ENCODE results near the gene KCNK2.

The KCNK2 gene

GRCh38 chr1:215076322-215076721 lies 6.2 kb upstream of the KCNK2 start:
- peak; percentile 41 for DNase-seq (ENCODE audit: low read depth)
- peak; percentile 32 for TF ChIP-seq CTCF (conservative IDR thresholded peaks at IDR 0.05; ENCODE audit: low read length)
- H3K4me3 ChIP-seq (ENCODE audit: low read length) = no peak overlapping the region

- H3K4me3 ChIP-seq (ENCODE audit: low read length) = no peak overlapping the region
- peak; percentile 57 for DNase-seq (ENCODE audit: low read depth)
- no peak for TF ChIP-seq CTCF (conservative IDR thresholded peaks at IDR 0.05; ENCODE audit: low read length)
Observed at GRCh38 chr1:215079456-215079855, 3.1 kb upstream of the KCNK2 start.

GRCh38 chr1:215081661-215082531 lies 641 bp upstream of the KCNK2 start:
- no peak for TF ChIP-seq CTCF (conservative IDR thresholded peaks at IDR 0.05; ENCODE audit: low read length)
- DNase-seq (ENCODE audit: low read depth) = peak; percentile 55
- peak overlapping the region; percentile 74 for H3K4me3 ChIP-seq (ENCODE audit: low read length)

GRCh38 chr1:215083383-215083961 lies 935 bp downstream of the KCNK2 start:
- peak overlapping the region; percentile 86 for H3K4me3 ChIP-seq (ENCODE audit: low read length)
- DNase-seq (ENCODE audit: low read depth) = peak; percentile 71
- TF ChIP-seq CTCF (conservative IDR thresholded peaks at IDR 0.05; ENCODE audit: low read length) = no peak

- DNase-seq (ENCODE audit: low read depth) = no peak
- TF ChIP-seq CTCF (conservative IDR thresholded peaks at IDR 0.05; ENCODE audit: low read length) = no peak
- peak overlapping the region; percentile 86 for H3K4me3 ChIP-seq (ENCODE audit: low read length)
Observed at GRCh38 chr1:215084621-215085020, 2.1 kb downstream of the KCNK2 start.

GRCh38 chr1:215087603-215088002 lies 5.1 kb downstream of the KCNK2 start:
- no peak for DNase-seq (ENCODE audit: low read depth)
- no peak for TF ChIP-seq CTCF (conservative IDR thresholded peaks at IDR 0.05; ENCODE audit: low read length)
- peak overlapping the region; percentile 2; the same call in 1 of the 2 replicates for H3K4me3 ChIP-seq (ENCODE audit: low read length)

GRCh38 chr1:215094381-215094780 lies 11.8 kb downstream of the KCNK2 start:
- no peak for TF ChIP-seq CTCF (conservative IDR thresholded peaks at IDR 0.05; ENCODE audit: low read length)
- no peak for DNase-seq (ENCODE audit: low read depth)

More at GRCh38 chr1:215094381-215094780, 11.8 kb downstream of the KCNK2 start:
- H3K4me3 ChIP-seq (ENCODE audit: low read length) = no peak overlapping the region
